NCI-H2196 treated with DMSO at 0.1 percent for 48 hours (cell line): Measurements from ENCODE around the gene CYP4F3.
"Not testable (repeated sequence)": the region's sequence is repeated elsewhere in the genome, so short reads cannot be mapped to it uniquely, and the experiment has no call there.

Experiments
- DNase-seq: peaks from one replicate; lab custom pipeline; 2025; ENCODE audit not compliant: unreplicated experiment; lab: John Stamatoyannopoulos, UW

The CYP4F3 gene

GRCh38 chr19:15640294-15640903, at the start of gene CYP4F3:
CYP4F3 (plus strand) TSS chr19:15640897; CDS start chr19:15641416, 519 bp downstream.
- peak; percentile 92 for DNase-seq

- no peak for DNase-seq
Observed at GRCh38 chr19:15591796-15592195, 48.9 kb upstream of the CYP4F3 start.

DNA sequence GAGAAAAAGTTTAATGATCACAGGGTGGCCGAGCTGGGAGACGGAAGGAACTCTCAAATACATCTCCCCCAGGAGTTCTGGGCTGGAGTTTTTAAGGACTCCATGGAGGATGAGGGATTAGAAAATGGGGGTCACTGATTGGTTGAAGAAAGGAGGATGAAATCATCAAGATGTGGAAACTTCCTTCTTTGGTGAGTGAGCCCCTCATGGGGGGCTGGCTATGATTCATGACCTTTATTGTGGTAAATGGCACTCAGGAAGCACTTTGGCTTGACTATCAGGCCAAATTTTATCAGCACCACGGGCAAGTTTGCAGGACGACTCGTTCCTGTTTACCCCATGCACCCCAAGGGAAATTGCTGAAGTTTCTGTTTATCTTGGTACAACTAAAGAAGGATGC, 48.2 kb upstream of the CYP4F3 start:
- not testable (repeated sequence) for DNase-seq

GRCh38 chr19:15593766-15594165, 46.9 kb upstream of the CYP4F3 start:
- not testable (repeated sequence) for DNase-seq

GRCh38 chr19:15595069-15595468, 45.6 kb upstream of the CYP4F3 start:
- DNase-seq = no peak

- not testable (repeated sequence) for DNase-seq
Observed at GRCh38 chr19:15607978-15608925, 32.4 kb upstream of the CYP4F3 start.

GRCh38 chr19:15609261-15609660, 31.4 kb upstream of the CYP4F3 start:
- no peak for DNase-seq

DNA sequence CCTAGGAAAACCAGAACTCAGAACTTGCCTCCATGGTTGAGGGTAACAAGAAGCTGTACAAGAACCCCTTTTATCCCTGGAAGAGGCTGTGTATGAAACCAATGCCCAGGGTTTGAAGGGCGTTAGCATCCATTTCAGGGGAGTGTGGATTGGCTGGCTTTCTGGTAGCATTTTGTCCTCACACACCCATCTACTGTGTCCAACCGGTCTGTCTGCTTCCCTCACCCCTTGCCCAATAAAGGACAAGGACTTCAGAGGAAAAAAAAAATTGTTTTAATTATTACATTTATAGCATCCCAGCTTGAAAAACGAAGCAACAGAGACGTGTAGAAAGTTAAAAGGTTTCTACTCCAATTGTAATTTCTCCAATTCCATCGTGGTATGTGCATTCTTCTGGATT, 28.4 kb upstream of the CYP4F3 start:
- DNase-seq = no peak

DNA sequence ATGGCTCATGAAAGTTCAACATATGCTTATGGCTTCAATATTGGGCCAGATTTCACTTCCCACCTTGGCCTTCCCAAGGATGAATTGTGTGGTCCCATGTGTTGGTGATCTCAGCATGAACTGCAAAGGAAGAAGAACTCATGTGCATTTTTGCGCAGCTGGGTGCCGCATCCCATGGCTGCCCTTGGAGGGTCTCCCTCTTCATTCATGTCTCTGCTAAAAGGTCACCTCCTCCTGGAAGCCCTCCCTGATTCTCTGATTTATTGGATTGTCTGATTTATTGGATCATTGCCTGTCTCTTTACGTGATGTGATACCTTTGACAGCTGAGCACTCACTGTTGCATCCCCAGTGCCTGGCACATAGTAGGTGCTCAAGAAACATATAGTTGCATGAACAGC, 27.4 kb upstream of the CYP4F3 start:
- DNase-seq = no peak

GRCh38 chr19:15614507-15615379, 26.0 kb upstream of the CYP4F3 start, which contains the start of gene CYP4F8:
CYP4F8 (plus strand) TSS chr19:15615218; CDS start chr19:15615617, 399 bp downstream.
- peak; percentile 28 for DNase-seq

DNA sequence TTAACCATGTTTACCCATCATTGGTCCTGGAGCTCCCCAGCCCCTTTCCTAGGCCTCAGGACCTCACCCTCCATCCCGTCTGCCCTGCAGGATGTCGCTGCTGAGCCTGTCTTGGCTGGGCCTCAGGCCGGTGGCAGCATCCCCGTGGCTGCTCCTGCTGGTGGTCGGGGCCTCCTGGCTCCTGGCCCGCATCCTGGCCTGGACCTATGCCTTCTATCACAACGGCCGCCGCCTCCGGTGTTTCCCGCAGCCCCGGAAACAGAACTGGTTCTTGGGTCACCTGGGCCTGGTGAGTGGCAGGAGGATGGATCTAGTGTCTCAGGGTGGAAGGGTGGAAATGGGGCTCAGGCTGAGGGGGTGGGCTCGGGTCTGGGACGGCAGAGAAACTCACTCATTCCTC, 25.2 kb upstream of the CYP4F3 start:
- no peak for DNase-seq

- DNase-seq = no peak
Observed at GRCh38 chr19:15616183-15616582, 24.5 kb upstream of the CYP4F3 start.

GRCh38 chr19:15616627-15617270, 23.9 kb upstream of the CYP4F3 start:
- no peak for DNase-seq

DNA sequence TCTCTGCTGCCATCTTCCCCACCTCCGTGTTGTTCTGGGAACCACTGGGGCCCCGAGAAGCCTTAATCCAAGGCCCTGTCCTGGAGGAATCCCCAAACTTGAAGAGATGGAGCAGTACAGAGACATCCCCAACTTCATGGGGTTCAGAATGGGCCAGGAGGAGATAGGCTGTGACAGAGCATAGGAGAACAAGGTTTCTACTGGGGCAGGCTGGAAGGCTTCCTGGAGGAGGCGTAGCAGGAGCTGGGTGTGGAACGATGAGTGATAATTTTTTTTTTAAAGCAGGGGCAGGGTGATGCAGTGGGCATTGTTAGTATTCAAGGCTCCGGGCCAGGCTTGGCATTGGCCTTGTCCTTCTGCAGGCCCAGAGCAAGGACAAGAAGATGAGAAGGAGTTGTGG, 22.4 kb upstream of the CYP4F3 start:
- no peak for DNase-seq

DNA sequence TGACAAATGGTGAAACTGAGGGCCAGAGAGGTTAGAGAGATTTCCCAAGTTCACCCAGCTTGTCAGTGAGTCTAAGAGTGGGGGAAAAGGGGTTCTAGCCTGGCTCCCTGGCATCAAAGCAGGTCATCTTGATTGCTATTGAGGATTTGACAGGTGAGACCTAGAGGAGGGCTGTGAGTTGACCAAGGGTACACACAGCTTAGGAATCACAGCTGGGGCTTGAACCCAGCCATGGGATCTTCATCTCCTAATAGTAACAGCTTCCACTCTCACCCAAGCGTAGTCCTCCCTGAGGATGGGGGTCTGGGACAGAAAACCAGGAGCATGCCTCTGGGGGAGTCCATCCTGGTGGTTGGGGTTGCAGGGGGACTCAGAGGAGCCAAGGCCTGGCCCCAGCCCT, 18.9 kb upstream of the CYP4F3 start:
- DNase-seq = no peak

DNA sequence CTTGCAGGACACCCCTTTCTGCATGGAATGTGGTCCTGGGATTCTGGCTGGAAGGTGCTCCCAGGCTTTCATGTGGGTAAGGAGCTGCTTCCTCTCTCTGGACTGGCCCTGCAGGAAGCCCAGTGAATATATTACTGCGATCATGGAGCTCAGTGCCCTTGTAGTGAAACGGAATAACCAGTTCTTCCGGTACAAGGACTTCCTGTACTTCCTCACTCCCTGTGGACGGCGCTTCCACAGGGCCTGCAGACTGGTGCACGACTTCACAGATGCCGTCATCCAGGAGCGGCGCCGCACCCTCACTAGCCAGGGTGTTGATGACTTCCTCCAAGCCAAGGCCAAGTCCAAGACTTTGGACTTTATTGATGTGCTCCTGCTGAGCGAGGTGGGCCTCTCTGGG, 17.7 kb upstream of the CYP4F3 start:
- DNase-seq = no peak

DNA sequence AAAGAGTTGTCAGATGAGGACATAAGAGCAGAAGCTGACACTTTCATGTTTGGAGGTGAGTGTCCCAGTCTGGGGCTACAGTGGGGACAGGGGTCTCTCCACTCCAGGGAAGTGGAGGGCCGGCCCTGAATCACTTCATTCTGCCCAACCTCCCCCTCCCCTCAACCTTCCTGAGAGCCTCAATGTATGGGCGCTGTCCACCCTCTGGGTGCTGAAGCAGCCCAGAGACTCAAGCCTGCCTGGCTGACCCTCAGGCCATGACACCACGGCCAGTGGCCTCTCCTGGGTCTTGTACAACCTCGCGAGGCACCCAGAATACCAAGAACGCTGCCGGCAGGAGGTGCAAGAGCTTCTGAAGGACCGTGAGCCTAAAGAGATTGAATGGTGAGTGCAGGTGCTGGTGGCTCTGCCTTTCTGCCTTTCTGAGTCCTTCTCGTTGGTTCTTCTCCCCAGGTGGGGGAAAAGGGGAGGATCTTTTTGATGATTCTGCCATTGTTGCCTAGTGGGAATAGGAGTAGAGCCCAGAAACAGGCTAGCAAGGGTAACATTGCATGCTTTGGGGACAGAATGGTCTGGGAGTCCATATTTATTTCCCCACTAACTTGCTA, 16.9 kb upstream of the CYP4F3 start:
- DNase-seq = no peak

DNA sequence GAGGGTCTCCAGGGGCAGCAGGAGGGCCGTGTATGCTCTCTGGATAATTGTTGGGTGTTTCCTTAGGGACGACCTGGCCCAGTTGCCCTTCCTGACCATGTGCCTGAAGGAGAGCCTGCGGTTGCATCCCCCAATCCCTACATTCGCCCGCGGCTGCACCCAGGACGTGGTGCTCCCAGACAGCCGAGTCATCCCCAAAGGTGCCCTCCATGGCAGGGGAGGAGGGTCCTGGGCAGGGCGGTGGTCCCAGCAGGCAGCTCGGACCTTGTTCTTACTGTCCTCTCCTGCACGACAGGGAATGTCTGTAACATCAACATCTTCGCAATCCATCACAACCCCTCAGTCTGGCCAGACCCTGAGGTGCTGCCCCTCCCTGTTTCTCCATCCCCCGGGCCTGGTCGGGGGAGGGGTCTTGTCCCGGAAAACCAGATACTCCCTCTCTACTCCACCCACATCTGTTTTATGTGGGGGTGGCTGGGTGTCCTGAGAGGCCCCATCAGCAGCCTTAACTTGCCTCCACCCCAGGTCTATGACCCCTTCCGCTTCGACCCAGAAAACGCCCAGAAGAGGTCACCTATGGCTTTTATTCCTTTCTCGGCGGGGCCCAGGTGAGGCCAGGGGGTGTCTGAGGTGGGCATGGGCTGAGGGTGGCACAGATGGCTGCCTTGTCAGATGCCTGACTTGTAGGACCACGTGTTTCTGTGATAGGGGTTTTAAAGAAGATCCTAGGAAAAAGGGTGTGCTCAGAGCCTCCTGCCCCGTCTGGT, 12.3 kb upstream of the CYP4F3 start:
- no peak for DNase-seq

DNA sequence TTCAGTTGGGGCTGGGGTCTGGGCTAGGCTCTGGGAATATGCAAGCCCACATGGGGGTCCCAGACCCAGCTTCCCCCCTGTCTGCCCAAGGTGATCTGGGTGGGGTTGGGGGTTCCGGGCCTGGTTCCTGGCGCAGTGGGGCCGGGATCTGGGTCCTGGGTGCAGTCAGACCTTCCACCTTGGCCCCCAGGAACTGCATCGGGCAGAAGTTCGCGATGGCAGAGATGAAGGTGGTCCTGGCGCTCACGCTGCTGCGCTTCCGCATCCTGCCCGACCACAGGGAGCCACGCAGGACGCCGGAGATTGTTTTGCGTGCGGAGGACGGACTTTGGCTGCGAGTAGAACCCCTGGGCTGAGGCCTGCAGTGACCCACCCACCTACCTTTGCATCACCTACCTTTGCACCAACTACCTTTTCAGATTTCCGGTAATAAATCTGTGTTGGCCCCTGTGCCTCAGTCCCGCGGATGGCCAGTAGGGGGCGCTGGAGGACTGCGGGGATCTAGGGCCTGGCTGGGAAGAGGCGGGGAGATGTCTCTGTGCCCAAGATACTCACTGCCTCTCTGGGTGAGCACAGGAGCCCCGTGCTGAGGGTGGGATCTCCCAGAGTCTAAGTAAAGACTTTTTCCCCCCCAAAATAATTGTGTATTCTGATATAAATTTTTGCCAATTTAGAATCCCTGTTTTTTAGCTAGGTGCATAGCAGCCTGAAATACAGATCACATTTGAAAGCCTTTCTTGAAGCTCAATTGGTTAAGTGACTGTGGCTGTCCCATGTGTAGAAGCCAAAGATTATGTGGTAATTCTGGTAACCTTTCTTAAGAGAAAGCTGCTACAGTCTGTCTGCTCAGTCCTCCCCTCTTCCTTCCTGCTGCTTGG, 11.5 kb upstream of the CYP4F3 start:
- DNase-seq = peak; percentile 59
